Activated CD4-positive, alpha-beta T cell treated with anti-CD3 and anti-CD28 coated beads for 36 hours (primary cell): ENCODE measurements around the gene TMPRSS13. TPM values are rescaled to one million over a fixed set of nuclear protein-coding genes. Genes with fewer than 3 reads are reported as not detected.

Experiments used
- ATAC-seq: fragments of 200-7000 bp; cut with Tn5 transposase; one replicate; pipeline ENCODE4 v1.10.0; 2021; ENCODE audit warnings: mild to moderate bottlenecking, moderate library complexity
- CTCF ChIA-PET: fragments of 350-600 bp; sonication (Branson Sonifier 250); formaldehyde crosslinking; loops from one replicate; lab custom pipeline; 2021; ENCODE audit warnings: antibody characterized with exemption; lab: Charles Lee
- POLR2A ChIA-PET: fragments of 350-600 bp; sonication (Branson Sonifier 250); formaldehyde crosslinking; loops from one replicate; lab custom pipeline; 2021; ENCODE audit warnings: antibody characterized with exemption, inconsistent platforms; lab: Charles Lee
- DNase-seq: peaks from one replicate; pipeline ENCODE4 v3.0.0-alpha.2; 2020
- H3K27ac Mint-ChIP-seq: one replicate; pipeline ENCODE4 v1.8.0; 2021; ENCODE audit warnings: mixed read lengths
- H3K27me3 Mint-ChIP-seq: one replicate; pipeline ENCODE4 v1.8.0; 2021; ENCODE audit warnings: mixed read lengths
- H3K36me3 Mint-ChIP-seq: one replicate; pipeline ENCODE4 v1.8.0; 2021; ENCODE audit warnings: low read depth, mixed read lengths
- H3K4me1 Mint-ChIP-seq: one replicate; pipeline ENCODE4 v1.8.0; 2021; ENCODE audit warnings: mixed read lengths
- H3K4me3 Mint-ChIP-seq: one replicate; pipeline ENCODE4 v1.8.0; 2021; ENCODE audit warnings: mild to moderate bottlenecking, moderate library complexity, mixed read lengths
- H3K9me3 Mint-ChIP-seq: one replicate; pipeline ENCODE4 v1.8.0; 2021; ENCODE audit warnings: low read depth, mixed read lengths
- intact Hi-C, 2 experiments: fragments of 100-400 bp; cut with DNase I in 1 of 2; cut with micrococcal nuclease in 1 of 2; formaldehyde crosslinking; loops; one replicate each; pipeline versions ENCODE4 v1.14.2 to v1.15.1; 2022 to 2024; cut with DNase I, micrococcal nuclease
- total RNA-seq, 2 experiments: library from RNA; stranded (reverse); gene quantifications; one replicate each; pipeline ENCODE4 v1.2.3, GENCODE V29; 2021

TMPRSS13 gene
- total RNA-seq, 2 experiments from 2014 or later: 1.7 TPM

- Mint-ChIP-seq H3K27ac (peak overlapping the region; percentile 74), H3K4me3 (peak overlapping the region; percentile 4), H3K4me1 (peaks cover 65% of the 10 kb centered on the region), H3K9me3 (no peaks in the 10 kb centered on the region), H3K27me3 (no peaks in the 10 kb centered on the region), H3K36me3 (no peaks in the 10 kb centered on the region)
- POLR2A ChIA-PET: interaction anchor here (0.6 to 1.3 kb wide), 3 partner anchors 15 to 318 kb away, joined by 3 to 5 read pairs (median 4); partner anchors contain the start of gene IL10RA
- DNase-seq (peak; percentile 56), ATAC-seq (peak; percentile 69)
- CTCF ChIA-PET: interaction anchor here (0.6 to 1.6 kb wide), 6 partner anchors 10 to 592 kb away, joined by 3 to 7 read pairs (median 4); no protein-coding TSS in a partner anchor
- intact Hi-C loops: loop anchor here in 1 of 2 experiments (2.0 kb wide), 1 partner anchor 16 kb away; the partner anchor contains the start of gene IL10RA
Measured at GRCh38 chr11:117970400-117971024, 41.3 kb upstream of the TMPRSS13 start.

- Mint-ChIP-seq H3K9me3 (no peaks in the 10 kb centered on the region), H3K27me3 (no peaks in the 10 kb centered on the region), H3K27ac (peak overlapping the region; percentile 68), H3K36me3 (no peaks in the 10 kb centered on the region), H3K4me3 (no peak overlapping the region), H3K4me1 (peaks cover 55% of the 10 kb centered on the region)
- ATAC-seq (no peak), DNase-seq (no peak)
- POLR2A ChIA-PET: interaction anchor here (0.7 kb wide), 1 partner anchor 18 kb away, joined by 4 read pairs; no protein-coding TSS in a partner anchor
- intact Hi-C loops: no loop called here
- CTCF ChIA-PET: interaction anchor here (0.7 to 1.6 kb wide), 3 partner anchors 9 to 84 kb away, joined by 3 to 7 read pairs (median 4); no protein-coding TSS in a partner anchor
Measured at GRCh38 chr11:117969160-117969991, 40.2 kb upstream of the TMPRSS13 start.

GRCh38 chr11:117966908-117967307, 37.7 kb upstream of the TMPRSS13 start:
- Mint-ChIP-seq H3K4me1 (peaks cover 34% of the 10 kb centered on the region), H3K36me3 (no peaks in the 10 kb centered on the region), H3K4me3 (no peak overlapping the region), H3K27me3 (no peaks in the 10 kb centered on the region), H3K9me3 (no peaks in the 10 kb centered on the region), H3K27ac (no peak overlapping the region)
- ATAC-seq: no peak
- ChIA-PET CTCF (interaction anchor here (0.6 to 0.9 kb wide), 2 partner anchors 61 to 86 kb away, joined by 3 read pairs; no protein-coding TSS in a partner anchor), POLR2A (no interaction called here)
- DNase-seq: no peak
- intact Hi-C loops: no loop called here

GRCh38 chr11:117962826-117963225, 33.6 kb upstream of the TMPRSS13 start:
- H3K9me3 Mint-ChIP-seq: peaks cover 14% of the 10 kb centered on the region
- H3K4me3 Mint-ChIP-seq: no peak overlapping the region
- no peak for DNase-seq
- CTCF ChIA-PET: no interaction called here
- H3K27ac Mint-ChIP-seq: no peak overlapping the region
- H3K36me3 Mint-ChIP-seq: peaks cover 16% of the 10 kb centered on the region
- H3K27me3 Mint-ChIP-seq: no peaks in the 10 kb centered on the region
- intact Hi-C loops: no loop called here
- no peak for ATAC-seq
- POLR2A ChIA-PET: no interaction called here
- H3K4me1 Mint-ChIP-seq: peaks cover 26% of the 10 kb centered on the region

- DNase-seq (no peak), ATAC-seq (no peak)
- H3K4me1 Mint-ChIP-seq: peaks cover 26% of the 10 kb centered on the region
- peaks cover 14% of the 10 kb centered on the region for H3K9me3 Mint-ChIP-seq
- no peaks in the 10 kb centered on the region for H3K27me3 Mint-ChIP-seq
- no peak overlapping the region for H3K27ac Mint-ChIP-seq
- ChIA-PET POLR2A (no interaction called here), CTCF (interaction anchor here (0.9 to 2.5 kb wide), 3 partner anchors 15 to 91 kb away, joined by 5 to 23 read pairs (median 5); no protein-coding TSS in a partner anchor)
- intact Hi-C loops: no loop called here
- no peak overlapping the region for H3K4me3 Mint-ChIP-seq
- H3K36me3 Mint-ChIP-seq: peaks cover 19% of the 10 kb centered on the region
Measured at GRCh38 chr11:117961896-117962295, 32.7 kb upstream of the TMPRSS13 start.

- ChIA-PET CTCF (interaction anchor here (0.6 to 2.5 kb wide), 12 partner anchors 9 to 155 kb away, joined by 3 to 23 read pairs (median 4); partner anchors contain the start of gene IL10RA), POLR2A (interaction anchor here (0.6 to 1.3 kb wide), 5 partner anchors 9 to 862 kb away, joined by 3 to 5 read pairs (median 4); no protein-coding TSS in a partner anchor)
- no peak overlapping the region for H3K4me3 Mint-ChIP-seq
- H3K4me1 Mint-ChIP-seq: peaks cover 33% of the 10 kb centered on the region
- ATAC-seq (peak; percentile 53), DNase-seq (no peak)
- H3K27ac Mint-ChIP-seq: peak overlapping the region; percentile 75
- intact Hi-C loops: no loop called here
- H3K27me3 Mint-ChIP-seq: no peaks in the 10 kb centered on the region
- H3K36me3 Mint-ChIP-seq: peaks cover 22% of the 10 kb centered on the region
- H3K9me3 Mint-ChIP-seq: peaks cover 15% of the 10 kb centered on the region
Measured at GRCh38 chr11:117960406-117960805, 31.2 kb upstream of the TMPRSS13 start.

- intact Hi-C loops: loop anchor here in 1 of 2 experiments (10.0 kb wide), 1 partner anchor 915 kb away; no protein-coding TSS in a partner anchor
- H3K36me3 Mint-ChIP-seq: peaks cover 22% of the 10 kb centered on the region
- peaks cover 35% of the 10 kb centered on the region for H3K4me1 Mint-ChIP-seq
Measured at GRCh38 chr11:117959438-117960149, 30.4 kb upstream of the TMPRSS13 start.

GRCh38 chr11:117958949-117959348, 29.7 kb upstream of the TMPRSS13 start:
- ChIA-PET POLR2A (no interaction called here), CTCF (no interaction called here)
- Mint-ChIP-seq H3K27ac (peak overlapping the region; percentile 45), H3K27me3 (no peaks in the 10 kb centered on the region), H3K4me1 (peaks cover 41% of the 10 kb centered on the region), H3K36me3 (peaks cover 22% of the 10 kb centered on the region), H3K4me3 (no peak overlapping the region), H3K9me3 (peaks cover 15% of the 10 kb centered on the region)
- ATAC-seq: no peak
- intact Hi-C loops: loop anchor here in 1 of 2 experiments (10.0 kb wide), 1 partner anchor 916 kb away; no protein-coding TSS in a partner anchor
- DNase-seq: no peak

More at GRCh38 chr11:117959438-117960149, 30.4 kb upstream of the TMPRSS13 start:
- H3K4me3 Mint-ChIP-seq: peak overlapping the region; percentile 11
- DNase-seq (no peak), ATAC-seq (peak; percentile 72)
- peak overlapping the region; percentile 75 for H3K27ac Mint-ChIP-seq
- H3K27me3 Mint-ChIP-seq: no peaks in the 10 kb centered on the region
- peaks cover 15% of the 10 kb centered on the region for H3K9me3 Mint-ChIP-seq
- POLR2A ChIA-PET: interaction anchor here (0.6 to 1.3 kb wide), 4 partner anchors 8 to 480 kb away, joined by 3 to 5 read pairs (median 4); no protein-coding TSS in a partner anchor
- CTCF ChIA-PET: interaction anchor here (1.0 to 2.5 kb wide), 7 partner anchors 8 to 152 kb away, joined by 3 to 23 read pairs (median 4); partner anchors contain the start of gene IL10RA

GRCh38 chr11:117953024-117953671, 23.9 kb upstream of the TMPRSS13 start:
- DNase-seq (peak; percentile 51), ATAC-seq (peak; percentile 31)
- intact Hi-C loops: loop anchor here in 1 of 2 experiments (10.0 kb wide), 1 partner anchor 922 kb away; no protein-coding TSS in a partner anchor
- Mint-ChIP-seq H3K4me1 (peaks cover 73% of the 10 kb centered on the region), H3K27me3 (no peaks in the 10 kb centered on the region), H3K4me3 (peak overlapping the region; percentile 20), H3K36me3 (peaks cover 8% of the 10 kb centered on the region), H3K27ac (peak overlapping the region; percentile 81), H3K9me3 (peaks cover 3% of the 10 kb centered on the region)
- POLR2A ChIA-PET: interaction anchor here (3.6 kb wide), 1 partner anchor 34 kb away, joined by 32 read pairs; the partner anchor contains the start of gene IL10RA
- CTCF ChIA-PET: interaction anchor here (0.7 to 13.5 kb wide), 16 partner anchors 10 to 485 kb away, joined by 3 to 211 read pairs (median 4); partner anchors contain the start of gene IL10RA
